Measurements from ENCODE around the gene RGPD5. TPM values are rescaled to one million over a fixed set of nuclear protein-coding genes. Genes with fewer than 3 reads are reported as not detected.
"Not testable (repeated sequence)": the region's sequence is repeated elsewhere in the genome, so short reads cannot be mapped to it uniquely, and the experiment has no call there.

Gene RGPD5
- total and polyA plus RNA-seq, 2 experiments from 2014 or later, result 21.6 to 37.1 TPM

DNA sequence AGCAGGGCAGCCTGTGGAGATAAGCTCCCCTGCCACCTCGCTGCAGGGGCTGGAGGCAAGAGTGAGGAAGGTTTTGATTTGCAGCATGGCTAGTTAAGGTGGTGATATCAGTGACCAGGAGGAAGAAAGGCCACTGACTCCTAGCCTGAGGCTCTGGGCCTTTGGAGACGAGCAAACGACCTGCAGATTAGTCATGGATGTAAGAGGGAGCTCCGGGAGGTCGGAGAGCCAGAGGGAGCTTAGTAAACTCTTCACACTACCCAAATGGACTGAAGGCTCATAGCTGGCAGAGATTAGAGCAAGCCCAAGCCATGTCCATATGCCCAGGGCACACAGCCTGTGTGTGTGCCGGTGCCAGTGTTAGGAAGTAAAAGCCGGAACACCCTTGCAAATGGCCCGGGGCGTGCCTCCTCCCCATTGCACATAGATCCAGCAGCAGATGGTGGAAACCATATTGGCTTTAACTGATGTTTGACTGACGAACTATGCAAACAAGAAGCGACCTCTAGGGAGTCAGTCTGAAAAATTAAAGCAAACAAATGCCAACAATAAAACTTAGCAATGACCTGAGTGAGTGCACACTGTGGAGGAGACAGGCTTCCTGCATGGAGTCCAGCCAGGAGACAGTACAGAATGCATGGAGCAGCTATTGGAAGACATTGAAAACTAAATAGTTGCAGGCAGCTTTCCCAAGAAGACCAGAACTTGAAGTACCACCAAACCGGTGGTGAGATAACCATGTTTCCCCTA lies 2.4 kb upstream of the RGPD5 start:
- not testable (repeated sequence) for H3K4me1 ChIP-seq (ENCODE audit: low read depth); H3K4me3 ChIP-seq; H3K36me3 ChIP-seq; H3K27me3 ChIP-seq; DNase-seq (ENCODE audit: low read depth in 1 of 2, low spot score in 1 of 2); H3K27ac ChIP-seq; H3K9me3 ChIP-seq (ENCODE audit: low read depth)

DNA sequence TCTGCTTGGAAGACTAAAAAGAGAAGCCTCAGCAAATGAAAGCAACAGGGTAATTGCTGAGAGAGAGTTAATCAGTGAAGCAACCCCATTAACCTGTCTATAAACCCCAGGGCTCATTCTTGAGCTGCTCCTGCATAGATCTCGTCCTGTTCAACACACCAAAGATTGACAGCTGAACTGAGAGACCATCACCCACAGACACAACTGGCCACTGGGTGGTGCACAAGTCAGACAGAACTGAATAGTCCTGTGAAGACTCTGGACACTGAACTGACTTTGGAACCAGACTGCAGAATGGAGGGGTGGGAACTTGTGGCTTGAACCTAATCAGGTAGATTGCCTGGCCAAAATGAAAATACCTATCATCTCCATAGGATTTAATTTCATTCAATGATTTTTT lies 1.4 kb upstream of the RGPD5 start:
- H3K36me3 ChIP-seq; H3K27ac ChIP-seq; H3K4me3 ChIP-seq; H3K4me1 ChIP-seq (ENCODE audit: low read depth); H3K27me3 ChIP-seq; H3K9me3 ChIP-seq (ENCODE audit: low read depth); DNase-seq (ENCODE audit: low read depth in 1 of 2, low spot score in 1 of 2): not testable (repeated sequence)

DNA sequence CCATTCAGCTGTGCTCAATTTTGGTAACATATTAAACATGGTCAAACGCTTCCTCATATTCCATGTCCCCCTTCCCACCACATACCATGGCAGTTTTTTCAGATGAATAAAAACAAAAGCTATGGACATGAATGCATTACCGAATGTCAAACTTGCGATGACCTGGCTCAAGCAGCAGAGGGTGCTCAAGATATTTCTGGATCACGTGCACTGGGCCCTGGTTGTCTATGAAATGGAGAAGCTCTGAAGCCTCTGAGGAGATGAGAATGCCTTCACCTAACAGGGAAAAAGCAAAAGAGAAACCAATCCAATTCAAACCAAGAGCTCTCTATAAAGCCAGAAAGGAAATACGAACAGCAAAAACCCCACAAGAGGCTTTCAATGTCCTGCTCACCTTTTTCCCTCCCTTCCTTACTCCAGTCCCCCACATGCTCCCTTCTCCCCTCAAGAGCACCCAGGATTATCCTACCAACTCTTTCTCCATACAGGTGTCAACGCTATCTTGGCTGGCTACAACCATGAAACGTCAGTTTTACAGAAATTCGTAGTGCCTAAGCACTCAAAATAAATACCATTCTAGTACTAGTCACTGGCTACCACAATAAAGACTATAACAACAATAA lies 77.1 kb downstream of the RGPD5 start:
- not testable (repeated sequence) for H3K36me3 ChIP-seq; H3K4me3 ChIP-seq; H3K27ac ChIP-seq; H3K4me1 ChIP-seq (ENCODE audit: low read depth); H3K27me3 ChIP-seq; H3K9me3 ChIP-seq (ENCODE audit: low read depth); DNase-seq (ENCODE audit: low read depth in 1 of 2, low spot score in 1 of 2)

DNA sequence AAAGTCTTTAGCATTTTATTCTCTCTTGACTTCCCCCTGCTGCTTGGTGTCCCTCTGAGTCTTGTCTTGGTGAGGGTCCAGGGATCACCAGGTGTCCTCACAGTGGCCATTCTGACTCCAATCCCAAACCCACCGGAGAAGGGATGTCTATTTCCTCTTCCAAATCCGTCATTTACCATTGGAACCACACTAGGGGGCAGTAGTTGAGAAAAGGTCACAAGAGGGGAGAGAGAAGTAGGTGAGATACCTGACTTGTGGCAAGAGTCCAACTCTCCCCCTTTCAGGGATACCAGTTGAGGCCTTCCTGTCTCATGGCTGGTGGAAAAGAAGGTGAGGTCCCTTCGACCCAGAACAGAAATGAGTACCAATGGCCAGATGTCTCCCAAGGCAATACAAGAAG lies 82.5 kb downstream of the RGPD5 start:
- not testable (repeated sequence) for H3K27me3 ChIP-seq; H3K36me3 ChIP-seq; DNase-seq (ENCODE audit: low read depth in 1 of 2, low spot score in 1 of 2); H3K9me3 ChIP-seq (ENCODE audit: low read depth); H3K4me3 ChIP-seq; H3K27ac ChIP-seq; H3K4me1 ChIP-seq (ENCODE audit: low read depth)

DNA sequence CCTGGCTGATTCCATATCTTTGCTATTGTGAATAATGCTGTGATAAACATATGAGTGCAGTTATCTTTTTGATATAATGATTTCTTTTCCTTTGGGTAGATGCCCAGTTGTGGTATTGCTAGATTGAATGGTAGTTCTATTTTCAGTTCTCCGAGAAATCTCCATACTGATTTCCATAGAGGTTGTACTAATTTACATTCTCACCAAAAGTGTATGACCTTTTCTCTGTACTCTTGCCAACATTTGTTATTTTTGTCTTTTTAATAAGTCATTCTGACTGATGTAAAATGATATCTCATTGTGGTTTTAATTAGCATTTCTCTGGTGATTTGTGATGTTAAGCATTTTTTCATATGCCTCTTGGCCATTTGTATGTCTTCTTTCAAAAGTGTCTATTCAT lies 88.0 kb downstream of the RGPD5 start:
- H3K4me1 ChIP-seq (ENCODE audit: low read depth); H3K9me3 ChIP-seq (ENCODE audit: low read depth); H3K27me3 ChIP-seq; H3K27ac ChIP-seq; H3K4me3 ChIP-seq; H3K36me3 ChIP-seq; DNase-seq (ENCODE audit: low read depth in 1 of 2, low spot score in 1 of 2): not testable (repeated sequence)

DNA sequence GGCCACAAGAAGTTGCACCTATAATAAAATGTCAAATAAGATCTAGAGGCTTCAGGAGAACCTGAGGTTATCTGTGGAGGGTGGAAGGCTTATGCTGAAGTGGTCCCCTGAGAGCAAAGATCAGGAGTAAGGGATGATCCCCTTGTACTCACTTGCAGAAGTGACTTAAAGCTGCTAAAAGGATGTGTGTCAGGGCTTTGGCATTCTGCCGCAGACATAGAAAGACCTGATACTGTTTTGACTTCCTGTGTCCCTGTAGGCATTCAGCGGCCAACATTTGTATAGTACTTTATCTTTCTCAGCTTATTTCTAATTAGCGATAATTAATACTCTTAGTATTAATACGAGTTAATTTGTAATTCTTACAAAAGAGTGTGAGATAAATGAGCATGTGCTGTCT lies 94.3 kb downstream of the RGPD5 start:
- not testable (repeated sequence) for H3K9me3 ChIP-seq (ENCODE audit: low read depth); H3K4me3 ChIP-seq; DNase-seq (ENCODE audit: low read depth in 1 of 2, low spot score in 1 of 2); H3K36me3 ChIP-seq; H3K4me1 ChIP-seq (ENCODE audit: low read depth); H3K27me3 ChIP-seq; H3K27ac ChIP-seq

DNA sequence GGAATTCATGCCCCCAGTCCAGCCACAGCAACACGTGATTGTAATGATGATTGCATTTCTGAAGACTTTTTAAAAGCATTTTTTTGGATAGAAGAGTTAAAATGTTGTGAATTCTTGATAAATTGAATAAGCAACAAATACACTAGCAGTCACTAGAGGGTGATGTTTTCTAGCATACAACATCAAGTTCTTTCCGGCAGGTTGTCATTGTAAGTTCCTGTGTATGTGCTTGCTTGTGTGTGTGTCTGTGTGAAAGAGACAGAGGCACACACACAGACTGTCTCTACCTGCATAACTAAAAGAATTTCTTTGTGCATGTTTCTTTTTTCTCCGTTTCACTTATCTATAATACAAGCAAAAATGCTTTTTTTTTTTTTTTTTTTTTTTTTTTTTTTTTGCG lies 95.8 kb downstream of the RGPD5 start:
- H3K4me1 ChIP-seq (ENCODE audit: low read depth); H3K36me3 ChIP-seq; H3K27me3 ChIP-seq; H3K9me3 ChIP-seq (ENCODE audit: low read depth); DNase-seq (ENCODE audit: low read depth in 1 of 2, low spot score in 1 of 2); H3K4me3 ChIP-seq; H3K27ac ChIP-seq: not testable (repeated sequence)

DNA sequence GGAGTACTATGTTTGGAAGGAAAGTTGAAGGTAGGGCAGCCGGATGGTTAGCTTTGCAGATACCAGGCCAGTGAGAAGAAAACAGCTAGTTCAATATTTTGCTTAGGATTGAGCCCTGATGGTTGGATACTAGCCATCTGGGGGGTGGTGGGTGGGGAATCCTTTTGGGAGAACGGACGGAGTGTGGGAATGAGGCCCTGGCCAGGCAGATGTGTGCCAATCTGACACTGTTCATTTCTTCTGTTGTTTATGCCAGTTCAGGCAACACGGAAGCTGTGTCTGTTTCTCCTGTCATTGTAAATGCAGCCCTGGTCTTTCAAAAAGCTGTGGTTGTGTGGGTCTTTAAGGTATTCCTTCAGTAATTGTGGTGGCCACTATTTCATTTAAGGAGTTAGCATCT lies 96.9 kb downstream of the RGPD5 start:
- H3K9me3 ChIP-seq (ENCODE audit: low read depth); H3K36me3 ChIP-seq; DNase-seq (ENCODE audit: low read depth in 1 of 2, low spot score in 1 of 2); H3K27ac ChIP-seq; H3K4me3 ChIP-seq; H3K27me3 ChIP-seq; H3K4me1 ChIP-seq (ENCODE audit: low read depth): not testable (repeated sequence)

DNA sequence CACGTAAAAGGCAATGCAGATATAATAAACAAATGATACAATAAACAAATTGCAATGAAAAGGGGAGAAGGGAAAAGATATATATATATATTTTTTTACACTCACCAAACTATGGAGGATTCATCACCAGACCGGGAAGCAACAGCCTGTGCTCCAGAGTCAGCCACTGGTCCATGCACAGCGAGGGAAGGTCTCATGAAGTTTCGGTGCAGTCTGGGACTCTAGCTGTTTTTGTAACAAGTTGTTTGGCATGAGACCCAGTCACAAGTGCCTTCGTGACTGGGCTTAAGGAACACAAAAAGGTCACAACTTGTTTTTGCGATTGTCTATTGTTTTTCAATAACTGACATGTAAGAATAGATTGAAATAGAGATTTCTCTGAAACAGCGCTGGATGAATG lies 99.6 kb downstream of the RGPD5 start:
- not testable (repeated sequence) for DNase-seq (ENCODE audit: low read depth in 1 of 2, low spot score in 1 of 2); H3K4me3 ChIP-seq; H3K27ac ChIP-seq; H3K4me1 ChIP-seq (ENCODE audit: low read depth); H3K9me3 ChIP-seq (ENCODE audit: low read depth); H3K27me3 ChIP-seq; H3K36me3 ChIP-seq

DNA sequence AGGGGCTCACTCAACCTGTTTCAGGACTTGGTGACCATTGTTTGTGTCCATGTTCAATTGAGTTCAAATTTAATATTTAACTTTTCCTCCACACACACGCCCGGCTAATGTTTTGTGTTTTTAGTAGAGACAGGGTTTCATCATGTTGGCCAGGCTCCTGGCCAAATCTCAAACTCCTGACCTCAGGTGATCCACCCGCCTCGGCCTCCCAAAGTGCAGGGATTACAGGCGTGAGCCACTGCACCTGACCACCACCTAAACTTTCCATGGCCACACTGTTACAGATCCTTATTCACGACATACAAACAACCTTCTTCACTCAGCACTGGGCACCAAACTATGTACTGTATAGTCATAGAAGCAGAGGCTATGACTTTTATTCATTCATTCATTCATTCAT lies 100.0 kb downstream of the RGPD5 start:
- not testable (repeated sequence) for H3K9me3 ChIP-seq (ENCODE audit: low read depth); H3K27me3 ChIP-seq; H3K4me1 ChIP-seq (ENCODE audit: low read depth); DNase-seq (ENCODE audit: low read depth in 1 of 2, low spot score in 1 of 2); H3K27ac ChIP-seq; H3K4me3 ChIP-seq; H3K36me3 ChIP-seq

DNA sequence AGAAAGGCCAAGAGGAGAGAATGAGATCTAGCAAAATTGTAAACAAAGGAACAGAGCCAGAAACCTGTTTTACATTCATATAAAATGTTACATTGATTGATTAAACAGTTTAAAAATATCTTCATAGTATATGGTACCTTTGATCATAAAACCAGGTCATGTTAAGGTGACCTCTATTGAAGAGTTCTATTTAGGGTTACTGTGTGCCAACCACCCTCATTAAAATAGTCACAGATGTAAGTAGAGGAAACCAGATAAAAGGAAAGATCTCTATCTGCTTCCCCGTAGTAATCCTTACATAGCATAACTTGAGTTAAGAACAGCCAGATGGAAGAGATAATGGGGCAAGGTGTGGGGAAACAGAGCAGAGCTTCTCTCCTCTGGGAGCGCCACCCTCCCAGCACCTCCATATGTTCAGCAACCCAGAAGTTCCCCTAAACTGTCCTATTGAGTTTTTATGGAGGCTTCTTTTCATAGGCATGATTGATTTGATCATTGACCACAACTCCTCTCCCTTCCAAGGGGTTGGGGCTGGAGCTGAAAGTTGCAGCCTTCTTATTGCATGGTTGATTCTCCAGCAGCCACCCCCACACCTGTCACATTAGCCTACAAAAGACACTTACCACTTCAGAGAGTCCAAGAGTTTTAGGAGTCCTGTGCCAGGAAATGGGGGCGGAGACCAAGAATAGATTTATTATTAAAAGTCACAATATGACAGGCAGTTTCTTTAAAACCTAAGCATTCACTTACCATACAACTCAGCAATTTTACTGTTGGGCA lies 101.2 kb downstream of the RGPD5 start:
- not testable (repeated sequence) for H3K36me3 ChIP-seq; H3K4me1 ChIP-seq (ENCODE audit: low read depth); H3K9me3 ChIP-seq (ENCODE audit: low read depth); H3K27ac ChIP-seq; DNase-seq (ENCODE audit: low read depth in 1 of 2, low spot score in 1 of 2); H3K27me3 ChIP-seq; H3K4me3 ChIP-seq

DNA sequence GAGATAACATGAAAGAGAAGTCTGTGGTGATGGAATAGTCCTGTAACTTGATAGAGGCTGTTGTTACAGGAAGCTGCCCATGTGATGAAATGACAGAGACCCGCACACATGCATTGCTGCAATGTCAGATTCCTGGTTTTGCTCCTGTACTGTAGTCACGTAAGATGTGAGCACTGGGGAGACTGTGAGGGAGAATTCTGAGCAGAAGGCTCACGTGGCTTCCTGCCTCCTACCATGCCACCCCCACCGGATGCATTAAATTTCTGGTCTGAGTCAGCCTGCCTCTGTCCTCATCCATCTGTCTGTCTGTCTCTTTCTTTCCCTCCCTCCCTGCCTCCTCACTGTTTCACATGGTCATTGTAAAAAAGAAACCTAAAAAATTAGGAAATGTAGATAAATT lies 102.1 kb downstream of the RGPD5 start:
- DNase-seq (ENCODE audit: low read depth in 1 of 2, low spot score in 1 of 2); H3K27ac ChIP-seq; H3K9me3 ChIP-seq (ENCODE audit: low read depth); H3K4me3 ChIP-seq; H3K36me3 ChIP-seq; H3K4me1 ChIP-seq (ENCODE audit: low read depth); H3K27me3 ChIP-seq: not testable (repeated sequence)

DNA sequence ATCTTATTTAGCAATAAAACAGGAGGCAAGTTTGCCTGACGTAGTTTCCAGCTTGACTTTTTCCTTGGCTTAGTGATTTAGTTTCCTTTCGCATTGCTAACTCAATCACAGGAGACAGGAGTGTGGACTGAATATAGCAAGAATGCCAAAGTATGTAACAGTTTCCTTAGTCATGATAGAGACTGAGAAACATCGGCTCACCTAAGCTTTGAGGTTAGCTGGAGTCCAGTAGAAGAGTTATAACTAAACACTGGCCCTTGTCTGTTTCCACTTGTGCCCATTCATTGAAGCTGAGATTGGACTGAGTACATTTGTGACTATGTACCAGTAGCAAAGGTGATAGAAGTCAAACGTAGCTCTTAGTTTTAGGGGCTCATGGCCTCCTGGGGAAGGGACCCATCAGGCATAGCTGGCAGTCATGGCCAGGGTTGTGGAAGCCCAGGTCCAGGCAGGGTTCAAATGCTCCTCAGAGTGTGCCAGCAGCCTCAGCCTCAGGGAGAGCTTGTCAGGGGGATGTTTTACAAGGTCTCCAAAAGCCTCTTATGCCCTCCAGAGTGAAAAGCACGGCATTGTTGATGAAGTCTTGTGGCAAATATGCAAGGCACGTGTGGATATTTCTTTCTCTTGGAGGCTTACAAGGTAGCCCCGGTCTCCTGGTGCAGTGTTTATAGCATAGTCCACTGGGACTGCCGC lies 103.8 kb downstream of the RGPD5 start:
- H3K4me3 ChIP-seq; DNase-seq (ENCODE audit: low read depth in 1 of 2, low spot score in 1 of 2); H3K27ac ChIP-seq; H3K9me3 ChIP-seq (ENCODE audit: low read depth); H3K27me3 ChIP-seq; H3K36me3 ChIP-seq; H3K4me1 ChIP-seq (ENCODE audit: low read depth): not testable (repeated sequence)

Measured in cardiac muscle cell (in vitro differentiated cells and primary cell).